ENCODE measurements around the gene GNG14.
"Not testable (repeated sequence)": the region's sequence is repeated elsewhere in the genome, so short reads cannot be mapped to it uniquely, and the experiment has no call there.

The GNG14 gene

GRCh38 chr19:12696366-12697335 lies 8.9 kb downstream of the GNG14 start, which contains the start of gene FBXW9:
FBXW9 (minus strand) TSS chr19:12696631; CDS start chr19:12696581, 50 bp downstream.
- peak; percentile 90 to 99 (median 91) for DNase-seq (ENCODE audit: low read depth in 3 of 3, low spot score in 1 of 3)

GRCh38 chr19:12697425-12697824 lies 9.6 kb downstream of the GNG14 start:
- not testable (repeated sequence) for DNase-seq (ENCODE audit: low read depth in 3 of 3, low spot score in 1 of 3)

- no peak for DNase-seq (ENCODE audit: low read depth in 3 of 3, low spot score in 1 of 3)
These were observed 10.3 kb downstream of the GNG14 start for GRCh38 chr19:12698138-12698537.

- DNase-seq (ENCODE audit: low read depth in 3 of 3, low spot score in 1 of 3) = no peak
These were observed 13.9 kb downstream of the GNG14 start for GRCh38 chr19:12701596-12702282.

- no peak for DNase-seq (ENCODE audit: low read depth in 3 of 3, low spot score in 1 of 3)
These were observed 15.2 kb downstream of the GNG14 start for GRCh38 chr19:12703046-12703445.

- no peak for DNase-seq (ENCODE audit: low read depth in 3 of 3, low spot score in 1 of 3)
These were observed 17.4 kb downstream of the GNG14 start for GRCh38 chr19:12705169-12705568.

- DNase-seq (ENCODE audit: low read depth in 3 of 3, low spot score in 1 of 3) = no peak
These were observed 18.0 kb downstream of the GNG14 start for GRCh38 chr19:12705654-12706331.

GRCh38 chr19:12706332-12706718 lies 18.5 kb downstream of the GNG14 start:
- DNase-seq (ENCODE audit: low read depth in 3 of 3, low spot score in 1 of 3) = no peak

- no peak for DNase-seq (ENCODE audit: low read depth in 3 of 3, low spot score in 1 of 3)
These were observed 20.8 kb downstream of the GNG14 start for GRCh38 chr19:12708641-12709040.

- no peak for DNase-seq (ENCODE audit: low read depth in 3 of 3, low spot score in 1 of 3)
These were observed 23.4 kb downstream of the GNG14 start for GRCh38 chr19:12711187-12711586.

- not testable (repeated sequence) for DNase-seq (ENCODE audit: low read depth in 3 of 3, low spot score in 1 of 3)
These were observed 24.3 kb downstream of the GNG14 start for GRCh38 chr19:12712077-12712476.

- DNase-seq (ENCODE audit: low read depth in 3 of 3, low spot score in 1 of 3) = not testable (repeated sequence)
These were observed 25.5 kb downstream of the GNG14 start for GRCh38 chr19:12713304-12713703.

GRCh38 chr19:12715102-12715501 lies 27.3 kb downstream of the GNG14 start:
- no peak for DNase-seq (ENCODE audit: low read depth in 3 of 3, low spot score in 1 of 3)

GRCh38 chr19:12715929-12716328 lies 28.1 kb downstream of the GNG14 start:
- DNase-seq (ENCODE audit: low read depth in 3 of 3, low spot score in 1 of 3) = no peak

- no peak for DNase-seq (ENCODE audit: low read depth in 3 of 3, low spot score in 1 of 3)
These were observed 32.5 kb downstream of the GNG14 start for GRCh38 chr19:12720296-12720695.

- no peak for DNase-seq (ENCODE audit: low read depth in 3 of 3, low spot score in 1 of 3)
These were observed 33.3 kb downstream of the GNG14 start for GRCh38 chr19:12720851-12721655.

GRCh38 chr19:12721656-12722565 lies 34.1 kb downstream of the GNG14 start:
- peak in 1 of 3 donors; percentile 25 for DNase-seq (ENCODE audit: low read depth in 3 of 3, low spot score in 1 of 3)

GRCh38 chr19:12722566-12723380 lies 35.0 kb downstream of the GNG14 start:
- DNase-seq (ENCODE audit: low read depth in 3 of 3, low spot score in 1 of 3) = peak; percentile 75 to 89 (median 83)

GRCh38 chr19:12723381-12723640 lies 35.5 kb downstream of the GNG14 start:
- DNase-seq (ENCODE audit: low read depth in 3 of 3, low spot score in 1 of 3) = no peak
